Measurements from ENCODE around the gene TLNRD1. TPM values are rescaled to one million over a fixed set of nuclear protein-coding genes. Genes with fewer than 3 reads are reported as not detected.

Gene TLNRD1
- total RNA-seq, 1 experiment from 2014 or later, result 22.5 TPM

GRCh38 chr15:81033508-81033907 is 32.8 kb downstream of the TLNRD1 start:
- DNase-seq (ENCODE audit: low read depth, low spot score) (no peak), ATAC-seq (no peak)
- Histone ChIP-seq H3K9me3 (ENCODE audit: control insufficient read depth in 1 of 2, insufficient read depth in 1 of 2, low read depth in 1 of 2, low read length in 2 of 2) (peaks cover 0 to 9% of the 10 kb centered on the region in 2 experiments; a peak in 1 of 4 replicates), H3K36me3 (ENCODE audit: control insufficient read depth in 1 of 2, insufficient read depth in 2 of 2, low read length in 2 of 2) (no peaks in the 10 kb centered on the region), H3K9me2 (ENCODE audit: insufficient read depth) (no peaks in the 10 kb centered on the region), H4K20me1 (ENCODE audit: insufficient read depth) (no peaks in the 10 kb centered on the region), H3K27ac (ENCODE audit: low read depth, low read length) (no peak overlapping the region), H3K4me3 (replicated peaks in 1 of 2; ENCODE audit: low read depth in 1 of 2, low read length in 2 of 2) (no peak overlapping the region), H3K79me2 (ENCODE audit: insufficient read depth, low read length) (no peaks in the 10 kb centered on the region), H3K4me2 (ENCODE audit: low read length) (no peak overlapping the region), H3K9ac (ENCODE audit: low read length) (no peak overlapping the region), H3K27me3 (ENCODE audit: insufficient read depth, low read length) (no peaks in the 10 kb centered on the region), H2AFZ (ENCODE audit: low read depth, low read length, poor library complexity, severe bottlenecking) (no peak overlapping the region), H3K4me1 (ENCODE audit: control insufficient read depth in 1 of 2, insufficient read depth in 2 of 2, low read length in 2 of 2) (peaks cover 0 to 6% of the 10 kb centered on the region in 2 experiments; a peak in 1 of 4 replicates)
- no TSS peak for BruUV-seq (replicated peaks)
- POLR2A ChIA-PET, result no interaction called here
- TF ChIP-seq, protein P1, sequence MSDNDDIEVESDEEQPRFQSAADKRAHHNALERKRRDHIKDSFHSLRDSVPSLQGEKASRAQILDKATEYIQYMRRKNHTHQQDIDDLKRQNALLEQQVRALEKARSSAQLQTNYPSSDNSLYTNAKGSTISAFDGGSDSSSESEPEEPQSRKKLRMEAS (IDR thresholded peaks at IDR 0.05), result no peak
- TF ChIP-seq ZNF274 (IDR thresholded peaks at IDR 0.05; ENCODE audit: low read depth, low read length) (no peak), YY1 (IDR thresholded peaks at IDR 0.05; ENCODE audit: extremely low read depth, insufficient replicate concordance, low read depth, low read length) (no peak), CEBPB (IDR thresholded peaks at IDR 0.05; ENCODE audit: low read depth) (no peak), SP1 (IDR thresholded peaks at IDR 0.05; ENCODE audit: low read depth) (no peak), ATF3 (IDR thresholded peaks at IDR 0.05) (no peak), JUND (IDR thresholded peaks at IDR 0.05) (no peak)
- intact Hi-C loops (cut with micrococcal nuclease), result no loop called here
- CTCF ChIA-PET, result no interaction called here
- RAD21 ChIA-PET (ENCODE audit: low non-redundant PET in 1 of 2, low total read pairs in 2 of 2, uncharacterized antibody in 2 of 2, unreplicated experiment in 2 of 2), result no interaction called here

DNA sequence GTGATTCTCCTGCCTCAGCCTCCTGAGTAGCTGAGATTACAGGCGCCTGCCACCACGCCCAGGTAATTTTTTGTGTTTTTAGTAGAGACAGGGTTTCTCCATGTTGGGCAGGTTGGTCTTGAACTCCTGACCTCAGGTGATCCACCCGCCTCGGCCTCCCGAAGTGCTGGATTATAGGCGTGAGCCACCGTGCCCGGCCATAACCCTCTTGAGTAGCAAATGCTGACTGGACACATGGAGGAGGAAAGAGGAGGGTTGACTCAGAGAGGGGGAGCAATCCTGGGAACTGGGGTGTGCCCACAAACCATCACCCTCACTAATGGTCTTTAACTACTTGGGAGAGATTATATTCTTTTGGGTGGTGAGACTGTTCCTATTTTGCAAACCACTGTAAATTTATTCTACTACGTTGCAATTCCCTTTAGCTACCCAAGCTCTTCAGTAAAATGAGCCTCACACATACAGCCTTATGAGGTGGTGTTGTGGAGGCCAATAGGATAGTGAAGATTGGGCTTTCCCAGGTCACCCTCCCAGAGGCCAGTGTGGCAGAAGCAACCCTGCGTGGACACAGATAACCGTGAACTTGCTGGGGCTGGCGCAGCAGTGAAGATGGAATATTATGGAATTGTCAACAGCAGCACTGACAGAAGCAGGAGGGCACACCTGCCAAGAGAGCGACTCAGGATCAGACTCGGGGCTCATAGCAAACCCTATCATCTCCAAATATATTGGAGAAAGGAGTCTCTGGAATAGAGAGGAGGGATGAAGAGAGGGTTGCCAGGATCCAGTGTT is 37.4 kb downstream of the TLNRD1 start:
- H3K4me1 ChIP-seq (ENCODE audit: control insufficient read depth in 1 of 2, insufficient read depth in 2 of 2, low read length in 2 of 2), result no peaks in the 10 kb centered on the region
- BruUV-seq (replicated peaks), result no TSS peak
- TF ChIP-seq, protein P1 (IDR thresholded peaks at IDR 0.05), result no peak
- TF ChIP-seq POLR2A (IDR thresholded peaks at IDR 0.05; ENCODE audit: borderline replicate concordance, extremely low read depth, insufficient read depth, insufficient read length) (no peak), SRF (IDR thresholded peaks at IDR 0.05; ENCODE audit: low read depth) (no peak), EGR1 (IDR thresholded peaks at IDR 0.05; ENCODE audit: low read depth) (no peak), SP1 (IDR thresholded peaks at IDR 0.05; ENCODE audit: low read depth) (no peak), REST (IDR thresholded peaks at IDR 0.05; ENCODE audit: low read depth) (no peak), YY1 (IDR thresholded peaks at IDR 0.05; ENCODE audit: extremely low read depth, insufficient replicate concordance, low read depth, low read length) (no peak), CEBPB (IDR thresholded peaks at IDR 0.05; ENCODE audit: low read depth) (no peak), FOSL1 (IDR thresholded peaks at IDR 0.05; ENCODE audit: low read depth) (no peak), ATF3 (IDR thresholded peaks at IDR 0.05) (no peak), RAD21 (IDR thresholded peaks at IDR 0.05; ENCODE audit: low read depth) (no peak), TCF7L2 (IDR thresholded peaks at IDR 0.05; ENCODE audit: borderline replicate concordance, extremely low read depth, insufficient read depth, insufficient read length) (no peak)
- RAD21 ChIA-PET (ENCODE audit: low non-redundant PET in 1 of 2, low total read pairs in 2 of 2, uncharacterized antibody in 2 of 2, unreplicated experiment in 2 of 2), result no interaction called here
- no peak overlapping the region for H3K4me3 ChIP-seq (replicated peaks in 1 of 2; ENCODE audit: low read depth in 1 of 2, low read length in 2 of 2)
- H3K9ac ChIP-seq (ENCODE audit: low read length), result no peak overlapping the region
- no peaks in the 10 kb centered on the region for H4K20me1 ChIP-seq (ENCODE audit: insufficient read depth)
- no peak overlapping the region for H2AFZ ChIP-seq (ENCODE audit: low read depth, low read length, poor library complexity, severe bottlenecking)
- POLR2A ChIA-PET, result no interaction called here
- no peaks in the 10 kb centered on the region for H3K9me3 ChIP-seq (ENCODE audit: control insufficient read depth in 1 of 2, insufficient read depth in 1 of 2, low read depth in 1 of 2, low read length in 2 of 2)
- intact Hi-C loops (cut with micrococcal nuclease), result no loop called here
- ATAC-seq, result no peak
- CTCF ChIA-PET, result no interaction called here
- no peaks in the 10 kb centered on the region for H3K36me3 ChIP-seq (ENCODE audit: control insufficient read depth in 1 of 2, insufficient read depth in 2 of 2, low read length in 2 of 2)
- H3K9me2 ChIP-seq (ENCODE audit: insufficient read depth), result no peaks in the 10 kb centered on the region
- H3K27me3 ChIP-seq (ENCODE audit: insufficient read depth, low read length), result no peaks in the 10 kb centered on the region
- no peak overlapping the region for H3K27ac ChIP-seq (ENCODE audit: low read depth, low read length)
- DNase-seq (ENCODE audit: low read depth, low spot score), result no peak
- H3K4me2 ChIP-seq (ENCODE audit: low read length), result no peak overlapping the region
- no peaks in the 10 kb centered on the region for H3K79me2 ChIP-seq (ENCODE audit: insufficient read depth, low read length)

Measured in HCT116 (cell line).